ENCODE data around the gene CD2BP2. TPM values are rescaled to one million over a fixed set of nuclear protein-coding genes. Genes with fewer than 3 reads are reported as not detected.

CD2BP2 gene
- total and polyA plus RNA-seq, 9 of the 15 experiments (the other 6 are each of a cell fraction or from before 2014, with no cell fraction given): 3.9 to 51.1 (median 32.8) TPM

- in situ Hi-C loops (cut with MboI) (loop anchor here (25.0 kb wide), 1 partner anchor 896 kb away; the partner anchor contains the start of genes BOLA2, SLX1B and SULT1A4), intact Hi-C loops (cut with micrococcal nuclease) (loop anchor here (5.0 kb wide), 1 partner anchor 49 kb away; the partner anchor contains the start of gene ZNF771)
- Histone ChIP-seq H3K4me3 (no peak overlapping the region), H3K4me1 (replicated peaks in 1 of 2; ENCODE audit: control insufficient read depth in 2 of 2, insufficient read depth in 2 of 2, low read length in 2 of 2) (peaks cover 13 to 50% of the 10 kb centered on the region in 2 experiments; a peak in 4 of 5 replicates), H3K9me1 (ENCODE audit: control insufficient read depth, insufficient read depth, low read length) (no peaks in the 10 kb centered on the region), H4K20me1 (replicated peaks; ENCODE audit: control insufficient read depth, insufficient read depth, low read length) (no peaks in the 10 kb centered on the region), H3K36me3 (ENCODE audit: control insufficient read depth, insufficient read depth, low read length) (peaks cover 63% of the 10 kb centered on the region; the same call in 2 of the 3 replicates), H3K27me3 (ENCODE audit: control insufficient read depth in 2 of 2, insufficient read depth in 2 of 2, low read length in 2 of 2) (no peaks in the 10 kb centered on the region), H3K4me2 (ENCODE audit: insufficient read depth, low read length) (no peak overlapping the region), H3K9ac (ENCODE audit: insufficient read depth in 1 of 2, low read depth in 2 of 2, low read length in 2 of 2) (peak overlapping the region in 1 of 2 experiments; percentile 37; a peak in 1 of 4 replicates), H2AFZ (ENCODE audit: low read depth, low read length) (no peak overlapping the region), H3K79me2 (ENCODE audit: control insufficient read depth, insufficient read depth, low read length) (peaks cover 36% of the 10 kb centered on the region), H3K27ac (ENCODE audit: extremely low read depth, low read depth, low read length) (no peak overlapping the region), H3K9me3 (replicated peaks; ENCODE audit: control insufficient read depth, insufficient read depth, low read depth, low read length) (no peaks in the 10 kb centered on the region)
- POLR2A ChIA-PET: interaction anchor here (8.2 kb wide), 1 partner anchor 10 kb away, joined by 77 read pairs; the partner anchor contains the start of gene TBC1D10B
- CTCF ChIA-PET (ENCODE audit: low intra/inter-chr PET ratio): interaction anchor here (0.6 kb wide), 1 partner anchor 343 kb away, joined by 4 read pairs; no protein-coding TSS in a partner anchor
- no peak for DNase-seq (ENCODE audit: extremely low read depth in 1 of 4, low spot score in 3 of 4)
- 83% methylated on average over 8 of the region's 9 CpGs for WGBS (ENCODE audit: insufficient coverage, low coverage, missing lambda C conversion rate)
- ATAC-seq: no peak
- no peak for FAIRE-seq
- BruUV-seq (replicated peaks): no TSS peak
- TF ChIP-seq MAX (CRISPR knock-in tag; IDR thresholded peaks at IDR 0.05): no peak
- peak; percentile 1; the same call in 1 of the 2 replicates for TF ChIP-seq ZBTB33 (CRISPR knock-in tag; IDR thresholded peaks at IDR 0.05)
These were observed 3.4 kb upstream of the CD2BP2 start for GRCh38 chr16:30358577-30358936.
